Measurements from ENCODE around the gene SFXN1. TPM values are rescaled to one million over a fixed set of nuclear protein-coding genes. Genes with fewer than 3 reads are reported as not detected.
"Not testable (repeated sequence)": the region's sequence is repeated elsewhere in the genome, so short reads cannot be mapped to it uniquely, and the experiment has no call there.

SFXN1 gene
- total and polyA plus RNA-seq, 7 donors: 18.1 to 68.0 (median 22.8) TPM

DNA sequence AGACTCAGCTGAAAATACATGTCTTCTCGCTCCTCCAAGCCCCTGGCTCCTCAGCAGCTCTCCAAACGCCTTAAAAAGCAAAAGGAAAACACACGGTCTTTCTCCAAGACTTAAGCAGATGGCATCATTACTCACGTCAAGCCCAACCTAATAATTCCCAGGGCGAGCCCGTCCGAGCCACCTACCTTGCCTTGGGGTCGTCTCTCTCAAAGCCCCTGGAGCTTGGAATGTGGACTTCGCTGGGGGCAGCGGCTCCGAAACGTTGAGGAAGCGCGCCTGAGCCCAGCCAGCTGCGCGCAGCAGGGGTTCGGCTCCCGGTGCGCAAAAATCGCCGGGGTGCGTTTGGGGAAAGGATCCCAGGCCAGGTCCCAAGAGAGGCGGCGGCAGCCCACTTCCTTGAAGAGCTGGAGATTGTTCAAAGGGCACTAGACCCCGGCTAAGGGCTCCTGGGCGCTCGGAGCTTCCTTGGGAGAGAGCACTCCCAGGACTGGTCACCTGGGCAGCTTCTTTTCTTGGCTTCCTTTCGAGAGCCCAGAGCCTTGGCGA lies 34.8 kb upstream of the SFXN1 start:
- Histone ChIP-seq H3K4me3 (peak overlapping the region in 3 of 4 donors; percentile 29 to 41 (median 31)), H3K36me3 (no peaks in the 10 kb centered on the region), H3K9me3 (no peaks in the 10 kb centered on the region), H3K27me3 (peaks cover 23 to 64% (median 30%) of the 10 kb centered on the region in 3 donors), H3K27ac (no peak overlapping the region), H3K4me1 (peaks cover 0 to 23% (median 14%) of the 10 kb centered on the region in 4 donors)
- intact Hi-C loops (cut with DNase I): loop anchor here (2.0 kb wide), 1 partner anchor 493 kb away; no protein-coding TSS in a partner anchor
- TF ChIP-seq POLR2AphosphoS5 (IDR thresholded peaks at IDR 0.05): no peak
- no peak for TF ChIP-seq POLR2A (IDR thresholded peaks at IDR 0.05)
- TF ChIP-seq EP300 (IDR thresholded peaks at IDR 0.05): no peak
- TF ChIP-seq, protein P1, sequence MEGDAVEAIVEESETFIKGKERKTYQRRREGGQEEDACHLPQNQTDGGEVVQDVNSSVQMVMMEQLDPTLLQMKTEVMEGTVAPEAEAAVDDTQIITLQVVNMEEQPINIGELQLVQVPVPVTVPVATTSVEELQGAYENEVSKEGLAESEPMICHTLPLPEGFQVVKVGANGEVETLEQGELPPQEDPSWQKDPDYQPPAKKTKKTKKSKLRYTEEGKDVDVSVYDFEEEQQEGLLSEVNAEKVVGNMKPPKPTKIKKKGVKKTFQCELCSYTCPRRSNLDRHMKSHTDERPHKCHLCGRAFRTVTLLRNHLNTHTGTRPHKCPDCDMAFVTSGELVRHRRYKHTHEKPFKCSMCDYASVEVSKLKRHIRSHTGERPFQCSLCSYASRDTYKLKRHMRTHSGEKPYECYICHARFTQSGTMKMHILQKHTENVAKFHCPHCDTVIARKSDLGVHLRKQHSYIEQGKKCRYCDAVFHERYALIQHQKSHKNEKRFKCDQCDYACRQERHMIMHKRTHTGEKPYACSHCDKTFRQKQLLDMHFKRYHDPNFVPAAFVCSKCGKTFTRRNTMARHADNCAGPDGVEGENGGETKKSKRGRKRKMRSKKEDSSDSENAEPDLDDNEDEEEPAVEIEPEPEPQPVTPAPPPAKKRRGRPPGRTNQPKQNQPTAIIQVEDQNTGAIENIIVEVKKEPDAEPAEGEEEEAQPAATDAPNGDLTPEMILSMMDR (IDR thresholded peaks at IDR 0.05): no peak
- WGBS, 2 donors: 13 to 34% methylated on average over 29 of the region's 29 CpGs
- DNase-seq: no peak

DNA sequence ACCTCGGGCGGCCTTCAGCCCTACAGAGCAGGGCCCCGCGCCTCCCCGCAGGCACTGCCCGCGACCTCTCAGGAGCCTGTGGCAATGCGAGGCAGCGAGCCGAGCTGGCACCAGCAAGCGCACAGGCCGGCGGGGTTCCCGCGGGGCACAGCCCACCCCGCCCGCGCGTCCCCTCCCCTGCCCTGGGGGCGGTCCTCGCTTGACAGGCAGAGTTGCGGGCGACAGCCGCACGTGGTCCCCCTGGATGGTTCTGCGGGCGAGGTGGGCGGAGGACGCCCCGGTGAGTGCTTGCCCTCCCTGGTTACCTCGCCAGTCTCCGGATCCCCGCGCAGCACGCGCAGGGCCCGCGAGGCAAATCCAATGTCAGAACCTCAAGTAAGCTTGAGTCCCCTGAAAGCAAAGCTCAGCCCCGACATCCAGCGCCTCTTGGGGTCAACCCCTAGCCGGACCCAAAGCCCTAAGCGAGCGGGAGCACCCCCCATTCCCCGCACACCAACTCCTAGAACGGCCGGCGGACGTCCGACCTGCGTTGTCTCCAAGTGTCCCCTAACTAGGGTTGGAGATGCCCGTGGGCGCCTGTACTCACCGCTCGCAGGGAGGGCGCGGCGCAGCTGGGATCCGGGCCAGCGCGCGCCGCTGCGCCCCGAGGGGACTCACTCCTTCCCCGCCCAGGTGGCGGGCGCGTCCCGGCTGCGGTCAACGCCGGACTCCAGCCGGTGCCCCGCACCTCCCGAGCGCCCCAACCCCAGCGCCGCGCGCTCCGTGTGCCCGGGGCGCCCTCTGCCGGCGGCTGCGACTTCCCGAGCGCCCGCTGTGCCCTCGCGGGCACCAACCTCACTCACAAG lies 34.1 kb upstream of the SFXN1 start, which contains the start of gene DRD1:
Gene DRD1, minus strand, starts transcription at position 123 of the 845 bp plus-strand sequence. CDS start 1,083 bp downstream, outside the sequence.
- no peak within 1 kb of the TSS for H3K27ac ChIP-seq
- no peak for TF ChIP-seq POLR2A (IDR thresholded peaks at IDR 0.05)
- TF ChIP-seq, protein P1 (IDR thresholded peaks at IDR 0.05): peak in 1 of 4 experiments; percentile 61
- no peak for TF ChIP-seq POLR2AphosphoS5 (IDR thresholded peaks at IDR 0.05)
- TF ChIP-seq EP300 (IDR thresholded peaks at IDR 0.05): no peak
- no peaks in the 10 kb centered on the region for H3K9me3 ChIP-seq
- 1 to 2% methylated on average over 91 of the region's 91 CpGs for WGBS, 2 donors
- no peaks in the 10 kb centered on the region for H3K36me3 ChIP-seq
- peak within 1 kb of the TSS in 3 of 4 donors; percentile 29 to 41 (median 31) for H3K4me3 ChIP-seq
- peaks cover 23 to 63% (median 30%) of the 10 kb centered on the region in 3 donors for H3K27me3 ChIP-seq
- H3K4me1 ChIP-seq: peaks cover 0 to 23% (median 14%) of the 10 kb centered on the region in 4 donors
- no peak for DNase-seq
- intact Hi-C loops (cut with DNase I): loop anchor here (2.0 kb wide), 1 partner anchor 493 kb away; no protein-coding TSS in a partner anchor

- H3K4me3 ChIP-seq: peak overlapping the region in 2 of 4 donors; percentile 31 to 41
- no peaks in the 10 kb centered on the region for H3K36me3 ChIP-seq
- intact Hi-C loops (cut with DNase I): loop anchor here (2.0 kb wide), 1 partner anchor 494 kb away; no protein-coding TSS in a partner anchor
- TF ChIP-seq, protein P1 (IDR thresholded peaks at IDR 0.05): peak in 2 of 4 experiments; percentile 3 to 11
- TF ChIP-seq EP300 (IDR thresholded peaks at IDR 0.05): no peak
- H3K27me3 ChIP-seq: peaks cover 23 to 60% (median 30%) of the 10 kb centered on the region in 3 donors
- no peaks in the 10 kb centered on the region for H3K9me3 ChIP-seq
- no peak for DNase-seq
- 23 to 29% methylated on average over 37 of the region's 37 CpGs for WGBS, 2 donors
- H3K27ac ChIP-seq: no peak overlapping the region
- peaks cover 0 to 23% (median 14%) of the 10 kb centered on the region in 4 donors for H3K4me1 ChIP-seq
These were observed 33.4 kb upstream of the SFXN1 start for GRCh38 chr5:175444905-175445456.

GRCh38 chr5:175446378-175446777 lies 32.0 kb upstream of the SFXN1 start:
- H3K9me3 ChIP-seq; H3K4me3 ChIP-seq; H3K36me3 ChIP-seq; intact Hi-C loops (cut with DNase I); H3K27ac ChIP-seq; DNase-seq: not testable (repeated sequence)
- H3K4me1 ChIP-seq: peaks cover 0 to 23% (median 14%) of the 10 kb centered on the region in 4 donors
- H3K27me3 ChIP-seq: peaks cover 23 to 56% (median 30%) of the 10 kb centered on the region in 3 donors
- WGBS, 2 donors: 89 to 91% methylated on average over 14 of the region's 14 CpGs

GRCh38 chr5:175447571-175447970 lies 30.8 kb upstream of the SFXN1 start:
- Histone ChIP-seq H3K27ac (no peak overlapping the region), H3K4me3 (no peak overlapping the region), H3K36me3 (no peaks in the 10 kb centered on the region), H3K27me3 (peaks cover 21 to 44% (median 23%) of the 10 kb centered on the region in 3 donors), H3K4me1 (peaks cover 0 to 23% (median 14%) of the 10 kb centered on the region in 4 donors), H3K9me3 (no peaks in the 10 kb centered on the region)
- TF ChIP-seq POLR2AphosphoS5 (IDR thresholded peaks at IDR 0.05): peak in 1 of 4 donors; percentile 30
- TF ChIP-seq, protein P1 (IDR thresholded peaks at IDR 0.05): no peak
- no peak for DNase-seq
- intact Hi-C loops (cut with DNase I): no loop called here
- 34 to 37% methylated on average over 2 of the region's 2 CpGs for WGBS, 2 donors
